ENCODE data around the gene C2orf66. TPM values are rescaled to one million over a fixed set of nuclear protein-coding genes. Genes with fewer than 3 reads are reported as not detected.

Gene C2orf66
- total RNA-seq, 1 donor = not detected

DNA sequence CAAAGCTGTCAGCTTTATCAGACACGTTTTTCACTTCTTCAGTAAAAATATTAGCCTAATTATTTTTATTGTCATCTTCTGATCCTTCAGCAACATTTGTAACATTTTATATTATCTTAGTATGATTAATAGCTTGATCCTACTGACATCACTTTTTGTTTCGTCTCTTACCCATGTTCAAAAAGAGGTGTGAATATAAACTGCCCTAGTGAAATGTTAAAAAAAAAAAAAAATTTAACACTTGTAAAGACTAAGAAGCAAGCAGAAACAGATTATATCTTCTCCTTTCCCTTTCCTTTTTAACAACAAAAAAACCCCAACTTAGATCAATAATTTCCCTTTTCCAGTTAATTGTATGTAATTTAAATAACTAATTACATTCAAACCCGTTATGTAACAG lies 36.2 kb upstream of the C2orf66 start:
- TF ChIP-seq, protein P1, sequence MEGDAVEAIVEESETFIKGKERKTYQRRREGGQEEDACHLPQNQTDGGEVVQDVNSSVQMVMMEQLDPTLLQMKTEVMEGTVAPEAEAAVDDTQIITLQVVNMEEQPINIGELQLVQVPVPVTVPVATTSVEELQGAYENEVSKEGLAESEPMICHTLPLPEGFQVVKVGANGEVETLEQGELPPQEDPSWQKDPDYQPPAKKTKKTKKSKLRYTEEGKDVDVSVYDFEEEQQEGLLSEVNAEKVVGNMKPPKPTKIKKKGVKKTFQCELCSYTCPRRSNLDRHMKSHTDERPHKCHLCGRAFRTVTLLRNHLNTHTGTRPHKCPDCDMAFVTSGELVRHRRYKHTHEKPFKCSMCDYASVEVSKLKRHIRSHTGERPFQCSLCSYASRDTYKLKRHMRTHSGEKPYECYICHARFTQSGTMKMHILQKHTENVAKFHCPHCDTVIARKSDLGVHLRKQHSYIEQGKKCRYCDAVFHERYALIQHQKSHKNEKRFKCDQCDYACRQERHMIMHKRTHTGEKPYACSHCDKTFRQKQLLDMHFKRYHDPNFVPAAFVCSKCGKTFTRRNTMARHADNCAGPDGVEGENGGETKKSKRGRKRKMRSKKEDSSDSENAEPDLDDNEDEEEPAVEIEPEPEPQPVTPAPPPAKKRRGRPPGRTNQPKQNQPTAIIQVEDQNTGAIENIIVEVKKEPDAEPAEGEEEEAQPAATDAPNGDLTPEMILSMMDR (IDR thresholded peaks at IDR 0.05; ENCODE audit: insufficient read depth, low read depth, low read length) = no peak
- no peak for DNase-seq (ENCODE audit: low read depth)
- no peak overlapping the region for H3K4me3 ChIP-seq (ENCODE audit: low read depth, low read length)

DNA sequence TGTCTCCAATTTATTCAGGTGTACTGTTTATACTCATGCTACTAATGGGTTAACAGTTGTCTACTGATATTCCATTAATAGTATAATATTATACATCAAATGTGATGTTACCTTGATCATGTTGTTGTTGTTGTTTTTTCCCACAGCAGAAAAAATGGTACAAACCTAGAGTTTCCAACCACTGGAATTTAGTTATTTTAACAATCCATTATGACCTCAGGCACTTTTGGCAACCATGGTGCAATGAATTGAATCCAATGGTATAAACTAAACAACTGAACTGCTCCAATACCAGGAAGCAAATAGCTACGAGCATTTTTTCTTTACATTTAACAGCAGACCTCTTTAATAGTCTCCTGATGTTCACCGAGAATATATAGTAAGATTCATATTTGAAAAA lies 31.0 kb upstream of the C2orf66 start:
- no peak overlapping the region for H3K4me3 ChIP-seq (ENCODE audit: low read depth, low read length)
- TF ChIP-seq, protein P1 (IDR thresholded peaks at IDR 0.05; ENCODE audit: insufficient read depth, low read depth, low read length) = no peak
- DNase-seq (ENCODE audit: low read depth) = no peak

DNA sequence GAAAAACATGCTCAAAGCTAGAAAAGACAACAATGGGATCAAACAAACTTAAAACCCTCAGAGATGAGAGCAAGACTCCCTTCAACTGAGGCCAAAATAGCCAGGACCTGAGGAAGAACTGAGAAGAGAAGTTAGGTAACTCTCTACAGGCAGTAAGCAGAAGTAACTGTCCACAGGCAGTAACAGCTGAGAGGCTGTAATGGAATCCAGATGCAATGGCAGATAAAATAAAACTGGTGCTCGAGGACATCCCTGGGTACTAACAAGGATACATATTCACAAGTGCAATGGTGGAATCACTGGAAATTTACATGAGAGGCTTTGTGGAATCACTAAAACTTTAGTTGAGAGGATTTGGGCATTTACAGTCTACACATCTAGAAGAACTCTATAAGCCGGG lies 30.4 kb upstream of the C2orf66 start:
- DNase-seq (ENCODE audit: low read depth) = peak; percentile 21
- H3K4me3 ChIP-seq (ENCODE audit: low read depth, low read length) = no peak overlapping the region
- TF ChIP-seq, protein P1 (IDR thresholded peaks at IDR 0.05; ENCODE audit: insufficient read depth, low read depth, low read length) = no peak

DNA sequence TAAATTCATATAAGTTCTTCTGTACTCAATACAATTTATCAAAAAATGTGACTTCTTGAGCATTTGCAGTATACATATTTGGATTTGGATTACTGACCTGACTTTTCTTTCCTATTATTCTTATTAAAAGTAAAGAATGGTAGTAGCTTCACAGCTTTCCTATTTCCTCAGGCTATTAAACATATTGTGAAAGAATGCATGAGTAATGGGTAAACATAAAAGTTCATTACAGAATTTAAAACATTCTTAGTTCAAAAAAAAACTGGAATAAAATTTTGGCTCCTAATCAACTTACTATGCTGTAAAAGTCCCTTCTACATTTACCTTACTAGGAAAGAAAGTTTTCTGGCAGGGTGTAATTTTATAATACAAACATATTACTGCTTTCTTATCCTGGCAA lies 27.3 kb upstream of the C2orf66 start:
- DNase-seq (ENCODE audit: low read depth) = peak; percentile 54
- TF ChIP-seq, protein P1 (IDR thresholded peaks at IDR 0.05; ENCODE audit: insufficient read depth, low read depth, low read length) = no peak
- H3K4me3 ChIP-seq (ENCODE audit: low read depth, low read length) = no peak overlapping the region

DNA sequence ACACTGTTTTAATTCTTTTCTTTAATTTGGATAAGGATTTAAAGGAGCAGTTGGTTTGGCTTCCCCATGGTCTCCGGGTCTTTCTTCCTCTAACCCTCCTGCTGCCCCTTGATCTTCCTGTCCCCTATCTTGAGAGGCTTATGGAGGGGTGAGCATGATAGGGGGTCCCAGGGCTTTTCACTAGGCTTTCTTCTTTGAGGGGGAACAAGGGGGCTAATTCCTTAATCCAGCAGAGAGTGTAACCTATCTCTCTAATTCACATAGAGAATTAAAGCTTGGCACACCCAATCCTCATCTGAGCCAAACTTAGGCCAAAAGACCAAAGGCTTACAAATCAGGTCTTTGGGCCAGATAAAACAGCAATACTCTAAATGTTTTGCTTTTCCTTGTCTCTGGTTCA lies 21.5 kb upstream of the C2orf66 start:
- H3K4me3 ChIP-seq (ENCODE audit: low read depth, low read length) = no peak overlapping the region
- DNase-seq (ENCODE audit: low read depth) = no peak
- TF ChIP-seq, protein P1 (IDR thresholded peaks at IDR 0.05; ENCODE audit: insufficient read depth, low read depth, low read length) = no peak

DNA sequence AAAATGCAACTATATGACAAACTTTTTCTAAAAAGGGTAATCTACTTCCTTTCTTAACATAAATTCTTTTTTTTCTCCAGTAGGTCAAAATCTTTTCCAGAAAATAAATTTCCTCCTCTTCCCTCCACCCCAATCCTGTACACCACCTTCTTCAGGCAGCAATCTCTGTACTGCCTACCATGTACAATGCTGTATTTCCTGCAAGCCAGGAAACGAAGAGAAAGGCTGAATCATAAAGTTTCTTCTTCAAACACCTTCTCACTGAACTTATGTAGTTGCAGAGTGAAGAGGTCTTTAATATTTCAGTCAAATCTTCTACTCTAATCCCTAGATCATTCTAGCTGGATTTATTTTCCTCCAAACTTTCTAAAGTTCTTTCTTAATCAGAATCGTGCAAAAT lies 18.2 kb upstream of the C2orf66 start:
- no peak for DNase-seq (ENCODE audit: low read depth)
- TF ChIP-seq, protein P1 (IDR thresholded peaks at IDR 0.05; ENCODE audit: insufficient read depth, low read depth, low read length) = no peak
- H3K4me3 ChIP-seq (ENCODE audit: low read depth, low read length) = no peak overlapping the region

DNA sequence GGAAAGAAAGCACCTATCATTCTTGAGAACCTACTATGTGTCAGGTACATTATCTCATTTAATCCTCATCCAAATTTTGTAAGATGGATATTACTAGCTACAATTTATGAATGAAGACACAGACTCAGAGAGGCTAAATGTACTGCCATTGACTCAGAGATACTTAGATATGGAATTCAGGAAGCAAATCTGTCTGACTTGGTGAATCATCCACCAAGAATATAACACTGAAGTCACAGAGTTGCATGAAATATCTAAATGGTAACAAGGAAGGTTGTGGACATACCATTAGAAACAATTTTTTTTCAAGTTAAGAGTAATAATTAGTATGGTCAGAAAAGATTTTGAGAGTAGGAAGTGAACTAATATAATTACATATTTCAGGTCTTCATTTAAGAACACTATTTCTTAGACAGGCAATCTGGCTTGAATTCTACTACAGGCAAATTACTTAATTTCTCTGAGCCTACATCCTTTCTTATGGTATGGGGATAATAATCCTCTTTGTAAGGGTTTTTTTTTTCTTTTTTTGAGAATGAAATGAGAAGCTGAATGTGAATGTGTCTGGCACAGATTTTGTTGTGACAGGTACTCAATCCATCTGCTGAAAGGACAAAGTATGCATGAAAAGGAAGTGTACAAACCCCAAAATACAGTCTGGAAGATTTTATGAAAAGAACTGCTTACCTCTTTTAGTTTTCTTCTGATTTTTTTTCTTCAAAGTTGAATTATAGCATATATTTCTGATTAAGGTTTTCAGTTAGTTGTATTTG lies 14.8 kb upstream of the C2orf66 start:
- TF ChIP-seq, protein P1 (IDR thresholded peaks at IDR 0.05; ENCODE audit: insufficient read depth, low read depth, low read length) = no peak
- H3K4me3 ChIP-seq (ENCODE audit: low read depth, low read length) = no peak overlapping the region

More for the DNA sequence above, 14.8 kb upstream of the C2orf66 start:
- DNase-seq (ENCODE audit: low read depth) = peak; percentile 71

Measured in fibroblast of villous mesenchyme (primary cell).